ENCODE measurements around the gene EIF3B. TPM values are rescaled to one million over a fixed set of nuclear protein-coding genes. Genes with fewer than 3 reads are reported as not detected.
"Not testable (repeated sequence)": the region's sequence is repeated elsewhere in the genome, so short reads cannot be mapped to it uniquely, and the experiment has no call there.

The EIF3B gene
- total RNA-seq, 1 donor from 2014 or later = 107 TPM

DNA sequence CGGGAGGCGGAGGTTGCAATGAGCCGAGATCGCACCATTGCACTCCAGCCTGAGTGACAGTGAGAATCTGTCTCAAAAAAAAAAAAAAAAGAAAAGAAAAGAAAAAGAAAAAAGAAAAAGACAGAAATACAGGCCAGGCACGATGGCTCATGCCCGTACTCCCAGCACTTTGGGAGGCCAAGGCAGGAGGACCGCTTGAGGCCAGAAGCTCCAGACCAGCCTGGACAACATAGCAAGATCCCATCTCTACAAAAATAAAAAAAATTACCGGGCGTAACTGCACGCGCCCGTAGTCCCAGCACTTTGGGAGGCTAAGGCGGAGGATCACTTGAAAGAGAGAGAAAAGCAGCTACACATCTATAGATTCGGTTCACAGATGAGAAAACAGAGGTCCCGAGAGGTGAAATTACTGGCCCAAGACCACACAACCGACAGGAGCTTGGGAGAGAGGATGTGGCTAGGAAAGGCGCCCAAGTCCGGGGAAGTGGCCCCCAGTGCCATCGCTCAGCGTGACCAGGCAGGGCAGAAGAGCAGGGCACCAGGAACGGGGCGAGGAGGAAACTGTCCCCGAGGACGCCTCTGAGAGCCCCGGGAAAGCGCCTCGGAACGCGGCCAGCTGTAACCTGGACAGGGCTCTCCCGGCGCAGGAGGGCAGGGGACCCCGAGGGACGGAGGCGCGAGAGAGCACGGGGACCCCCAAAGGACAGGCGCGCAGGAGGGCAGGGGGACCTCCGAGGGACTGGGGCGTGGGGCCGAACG lies 41.0 kb upstream of the EIF3B start:
- intact Hi-C loops (cut with DNase I) = no loop called here

DNA sequence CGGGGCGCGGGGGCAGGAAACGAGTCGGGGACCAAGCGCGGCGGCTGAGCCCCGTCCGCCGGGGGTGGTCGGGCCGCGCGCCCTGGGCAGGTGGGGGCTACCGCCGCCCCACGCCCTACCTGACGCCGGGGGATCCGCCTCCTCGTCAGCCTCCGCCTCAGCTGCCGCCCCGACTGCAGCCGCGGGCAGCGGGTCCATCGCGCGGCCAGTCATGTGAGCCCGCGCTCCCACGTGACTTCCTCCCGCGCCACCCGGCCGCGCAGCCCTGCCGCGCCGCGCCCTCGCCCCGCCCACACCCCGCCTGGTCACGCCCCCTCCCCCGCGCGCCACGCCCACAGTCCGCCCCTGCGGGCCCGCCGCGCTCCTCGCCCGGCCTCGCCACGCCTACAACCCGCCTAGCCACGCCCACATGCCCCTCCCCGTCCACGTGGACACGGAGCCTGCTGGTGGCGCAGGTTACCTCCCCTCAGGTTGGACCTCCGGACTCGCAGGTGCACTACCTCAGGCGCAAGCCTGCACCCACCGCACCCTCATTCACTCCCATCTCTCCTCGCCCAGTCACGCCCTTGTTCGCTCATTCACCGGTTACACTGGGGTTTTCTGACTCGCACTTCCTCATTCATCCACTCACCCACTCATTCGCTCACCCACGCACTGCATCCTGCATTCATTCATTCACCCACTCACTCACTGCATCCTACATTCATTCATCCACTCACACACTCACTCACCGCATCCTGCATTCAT lies 40.2 kb upstream of the EIF3B start, which contains the start of gene SNX8:
Gene SNX8 (minus strand): TSS at position 233 of the 747 bp plus-strand sequence. CDS start 20 bp downstream, at position 213.
- DNase-seq (peak; percentile 96), ATAC-seq (peak; percentile 100)
- Histone ChIP-seq H3K4me3 (peak within 1 kb of the TSS; percentile 93), H3K27me3 (no peaks in the 10 kb centered on the region), H3K9me3 (no peaks in the 10 kb centered on the region), H3K27ac (peak within 1 kb of the TSS; percentile 85), H3K4me1 (peaks cover 20% of the 10 kb centered on the region), H3K36me3 (peaks cover 5% of the 10 kb centered on the region)
- intact Hi-C loops (cut with DNase I) = no loop called here
- TF ChIP-seq, protein P1, sequence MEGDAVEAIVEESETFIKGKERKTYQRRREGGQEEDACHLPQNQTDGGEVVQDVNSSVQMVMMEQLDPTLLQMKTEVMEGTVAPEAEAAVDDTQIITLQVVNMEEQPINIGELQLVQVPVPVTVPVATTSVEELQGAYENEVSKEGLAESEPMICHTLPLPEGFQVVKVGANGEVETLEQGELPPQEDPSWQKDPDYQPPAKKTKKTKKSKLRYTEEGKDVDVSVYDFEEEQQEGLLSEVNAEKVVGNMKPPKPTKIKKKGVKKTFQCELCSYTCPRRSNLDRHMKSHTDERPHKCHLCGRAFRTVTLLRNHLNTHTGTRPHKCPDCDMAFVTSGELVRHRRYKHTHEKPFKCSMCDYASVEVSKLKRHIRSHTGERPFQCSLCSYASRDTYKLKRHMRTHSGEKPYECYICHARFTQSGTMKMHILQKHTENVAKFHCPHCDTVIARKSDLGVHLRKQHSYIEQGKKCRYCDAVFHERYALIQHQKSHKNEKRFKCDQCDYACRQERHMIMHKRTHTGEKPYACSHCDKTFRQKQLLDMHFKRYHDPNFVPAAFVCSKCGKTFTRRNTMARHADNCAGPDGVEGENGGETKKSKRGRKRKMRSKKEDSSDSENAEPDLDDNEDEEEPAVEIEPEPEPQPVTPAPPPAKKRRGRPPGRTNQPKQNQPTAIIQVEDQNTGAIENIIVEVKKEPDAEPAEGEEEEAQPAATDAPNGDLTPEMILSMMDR (IDR thresholded peaks at IDR 0.05) = no peak

More for the DNA sequence above, 41.0 kb upstream of the EIF3B start:
- DNase-seq (no peak), ATAC-seq (peak; percentile 37)
- H3K36me3 ChIP-seq = peaks cover 5% of the 10 kb centered on the region
- peak overlapping the region; percentile 93 for H3K4me3 ChIP-seq
- H3K27ac ChIP-seq = peak overlapping the region; percentile 85
- H3K9me3 ChIP-seq = no peaks in the 10 kb centered on the region
- no peaks in the 10 kb centered on the region for H3K27me3 ChIP-seq
- TF ChIP-seq, protein P1 (IDR thresholded peaks at IDR 0.05) = no peak
- H3K4me1 ChIP-seq = peaks cover 20% of the 10 kb centered on the region

DNA sequence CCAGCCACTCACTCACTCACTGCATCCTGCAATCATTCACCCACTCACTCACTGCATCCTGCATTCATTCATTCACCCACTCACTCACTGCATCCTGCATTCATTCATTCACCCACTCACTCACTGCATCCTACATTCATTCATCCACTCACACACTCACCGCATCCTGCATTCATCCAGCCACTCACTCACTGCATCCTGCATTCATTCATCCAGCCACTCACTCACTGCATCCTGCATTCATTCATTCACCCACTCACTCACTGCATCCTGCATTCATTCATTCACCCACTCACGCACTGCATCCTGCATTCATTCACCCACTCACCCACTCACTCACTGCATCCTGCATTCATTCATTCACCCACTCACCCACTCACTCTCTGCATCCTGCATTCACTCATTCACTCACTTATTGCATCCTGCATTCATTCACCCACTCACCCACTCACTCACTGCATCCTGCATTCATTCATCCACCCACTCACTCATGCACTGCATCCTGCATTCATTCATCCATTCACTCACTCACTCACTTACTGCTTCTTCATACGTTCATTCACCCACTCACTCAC lies 39.6 kb upstream of the EIF3B start:
- H3K36me3 ChIP-seq; ATAC-seq; intact Hi-C loops (cut with DNase I); H3K4me3 ChIP-seq; DNase-seq; H3K9me3 ChIP-seq; H3K27me3 ChIP-seq; H3K27ac ChIP-seq: not testable (repeated sequence)
- peaks cover 20% of the 10 kb centered on the region for H3K4me1 ChIP-seq

DNA sequence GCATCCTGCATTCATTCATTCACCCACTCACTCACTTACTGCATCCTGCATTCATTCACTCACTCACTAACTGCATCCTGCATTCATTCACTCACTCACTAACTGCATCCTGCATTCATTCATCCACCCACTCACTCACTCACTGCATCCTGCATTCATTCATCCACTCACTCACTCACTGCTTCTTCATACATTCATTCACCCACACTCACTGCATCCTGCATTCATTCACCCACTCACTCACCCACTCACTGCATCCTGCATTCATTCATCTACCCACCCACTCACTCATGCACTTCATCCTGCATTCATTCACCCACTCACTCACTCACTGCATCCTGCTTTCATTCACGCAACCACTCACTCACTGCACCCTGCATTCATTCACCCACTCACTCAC lies 38.8 kb upstream of the EIF3B start:
- no peak for ATAC-seq
- H3K4me1 ChIP-seq = peaks cover 12% of the 10 kb centered on the region
- no peaks in the 10 kb centered on the region for H3K36me3 ChIP-seq
- DNase-seq = no peak
- TF ChIP-seq, protein P1 (IDR thresholded peaks at IDR 0.05) = no peak
- H3K27ac ChIP-seq = no peak overlapping the region
- no peak overlapping the region for H3K4me3 ChIP-seq
- no peaks in the 10 kb centered on the region for H3K9me3 ChIP-seq
- H3K27me3 ChIP-seq = no peaks in the 10 kb centered on the region
- intact Hi-C loops (cut with DNase I) = no loop called here

DNA sequence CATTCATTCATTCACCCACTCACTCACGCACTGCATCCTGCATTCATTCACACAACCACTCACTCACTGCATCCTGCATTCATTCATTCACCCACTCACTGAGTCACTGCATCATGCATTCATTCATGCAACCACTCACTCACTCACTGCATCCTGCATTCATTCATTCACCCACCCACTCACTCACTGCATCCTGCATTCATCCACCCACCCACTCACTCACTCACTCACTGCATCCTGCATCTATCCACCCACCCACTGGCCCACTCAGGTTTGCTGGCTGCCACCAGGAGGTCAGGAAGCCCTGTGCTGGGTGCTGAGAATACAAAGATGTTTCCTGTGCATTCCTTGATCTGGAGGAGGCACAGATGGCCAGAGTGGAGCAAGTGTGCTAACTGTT lies 38.0 kb upstream of the EIF3B start:
- Histone ChIP-seq H3K27ac (no peak overlapping the region), H3K4me1 (peaks cover 12% of the 10 kb centered on the region), H3K9me3 (no peaks in the 10 kb centered on the region), H3K27me3 (no peaks in the 10 kb centered on the region), H3K36me3 (no peaks in the 10 kb centered on the region), H3K4me3 (no peak overlapping the region)
- DNase-seq = no peak
- TF ChIP-seq, protein P1 (IDR thresholded peaks at IDR 0.05) = no peak
- no peak for ATAC-seq
- intact Hi-C loops (cut with DNase I) = no loop called here
